K562 (cell line): ENCODE data around the gene SYT1. TPM values are rescaled to one million over a fixed set of nuclear protein-coding genes. Genes with fewer than 3 reads are reported as not detected.

ENCODE experiments used
- ATAC-seq: fragments of 200-7000 bp; cut with Tn5 transposase; 3 replicates; pipeline ENCODE4 v1.9.1; 2020; ENCODE audit warnings: moderate library complexity
- BruUV-seq: library from RNA; stranded (reverse); fragments of 400-500 nt; replicated peaks from 2 replicates; lab custom pipeline; 2021; lab: Mats Ljungman, UMichigan
- CTCF ChIA-PET: fragments of 300-600 bp; formaldehyde crosslinking; extraction: SDS; loops from one replicate; lab custom pipeline; 2021; ENCODE audit warnings: low intra/inter-chr PET ratio; lab: Yijun Ruan, JAX
- POLR2A ChIA-PET: fragments of 300-600, 350-650 bp; sonication (Branson Sonifier 250); formaldehyde crosslinking; extraction: SDS; loops from one replicate; lab custom pipeline; 2021; ENCODE audit warnings: antibody characterized with exemption, inconsistent platforms; lab: Yijun Ruan, JAX
- DNase-seq, 4 experiments: peaks; one replicate each; pipeline versions ENCODE4 v3.0.0 to v3.0.0-alpha.2; 2011 to 2018; ENCODE audit warnings: low spot score in 3 of 4, mixed read lengths in 3 of 4; ENCODE audit errors: extremely low read depth in 1 of 4
- FAIRE-seq: peaks from 2 replicates; lab custom pipeline; 2011; peaks lifted over from hg19 to GRCh38; lab: Jason Lieb, UNC
- H2AFZ ChIP-seq: 2 replicates; pipeline ENCODE4 v1.6.0; 2011; ENCODE audit warnings: low read depth, low read length, control low read depth, inconsistent platforms
- H3K27ac ChIP-seq: fragments of 200-600 bp; 3 replicates; pipeline ENCODE4 v1.8.0; 2011; ENCODE audit warnings: low read depth, mild to moderate bottlenecking, control low read depth, inconsistent platforms, low read length, moderate library complexity, mixed read lengths; ENCODE audit errors: extremely low read depth
- H3K27me3 ChIP-seq, 2 experiments: fragments of 300-600 bp in 1 of 2; 2 replicates in 1 of 2; 3 replicates in 1 of 2; pipeline versions ENCODE4 v1.6.0 to v1.8.0; 2011; ENCODE audit warnings: inconsistent platforms in 2 of 2, low read length in 2 of 2, mild to moderate bottlenecking in 1 of 2, mixed read lengths in 1 of 2, moderate library complexity in 1 of 2; ENCODE audit not compliant: control insufficient read depth in 2 of 2, insufficient read depth in 2 of 2
- H3K36me3 ChIP-seq: fragments of 300-600 bp; 3 replicates; pipeline ENCODE4 v1.8.0; 2011; ENCODE audit warnings: mild to moderate bottlenecking, low read length, inconsistent platforms; ENCODE audit not compliant: control insufficient read depth, insufficient read depth
- H3K4me1 ChIP-seq, 2 experiments: fragments of 200-600 bp in 1 of 2; replicated peaks in 1 of 2; 2 replicates in 1 of 2; 3 replicates in 1 of 2; pipeline versions ENCODE4 v1.5.1 to v1.8.0; 2011; ENCODE audit warnings: inconsistent platforms in 2 of 2, low read length in 2 of 2, mild to moderate bottlenecking in 1 of 2, mixed read lengths in 1 of 2, moderate library complexity in 1 of 2; ENCODE audit not compliant: control insufficient read depth in 2 of 2, insufficient read depth in 2 of 2
- H3K4me2 ChIP-seq: 2 replicates; pipeline ENCODE4 v1.6.1; 2011; ENCODE audit warnings: low read length, control low read depth, inconsistent platforms, mixed read lengths; ENCODE audit not compliant: insufficient read depth
- H3K4me3 ChIP-seq: fragments of 200-600 bp; sonication (generic), shearing (Covaris generic); 2 replicates; pipeline ENCODE4 v1.5.1; 2016; ENCODE audit warnings: control low read depth, inconsistent platforms
- H3K79me2 ChIP-seq: fragments of 200-600 bp; 3 replicates; pipeline ENCODE4 v1.8.0; 2011; ENCODE audit warnings: low read length, inconsistent platforms; ENCODE audit not compliant: control insufficient read depth, insufficient read depth
- H3K9ac ChIP-seq, 2 experiments: 2 replicates each; pipeline versions ENCODE4 v1.6.0 to v1.6.1; 2011; ENCODE audit warnings: low read depth in 2 of 2, low read length in 2 of 2, control low read depth in 1 of 2, inconsistent platforms in 1 of 2, mild to moderate bottlenecking in 1 of 2, mixed read lengths in 1 of 2; ENCODE audit not compliant: insufficient read depth in 1 of 2
- H3K9me1 ChIP-seq: one replicate; pipeline ENCODE4 v1.6.0; 2011; ENCODE audit warnings: inconsistent platforms, mild to moderate bottlenecking, low read length, moderate library complexity; ENCODE audit not compliant: control insufficient read depth, insufficient read depth
- H3K9me3 ChIP-seq: replicated peaks from 2 replicates; pipeline ENCODE4 v1.5.1; 2011; ENCODE audit warnings: low read depth, low read length, inconsistent platforms; ENCODE audit not compliant: control insufficient read depth, insufficient read depth
- H4K20me1 ChIP-seq: replicated peaks from 2 replicates; pipeline ENCODE4 v1.6.1; 2011; ENCODE audit warnings: low read length, inconsistent platforms, mixed read lengths; ENCODE audit not compliant: control insufficient read depth, insufficient read depth
- CBX5 ChIP-seq: IDR thresholded peaks from 2 replicates; pipeline ENCODE4 v1.6.1; 2014; ENCODE audit warnings: low read depth, borderline replicate concordance
- CC2D1A ChIP-seq: fragments of 450-650 bp; IDR thresholded peaks from 2 replicates; pipeline ENCODE4 v1.6.1; 2017; ENCODE audit warnings: mild to moderate bottlenecking
- HDAC3 ChIP-seq: fragments of 450-650 bp; IDR thresholded peaks from 2 replicates; pipeline ENCODE4 v1.6.1; 2018; ENCODE audit warnings: borderline replicate concordance, mild to moderate bottlenecking, moderate library complexity; ENCODE audit not compliant: partially characterized antibody
- PCBP1 ChIP-seq: fragments of 200-400 bp; formaldehyde crosslinking; IDR thresholded peaks from 2 replicates; pipeline ENCODE4 v1.6.1; 2018; ENCODE audit warnings: mild to moderate bottlenecking, low read depth, low read length; ENCODE audit not compliant: poor library complexity, severe bottlenecking
- SETDB1 ChIP-seq: IDR thresholded peaks from one replicate; pipeline ENCODE4 v1.6.1; 2012; ENCODE audit warnings: low read length, control low read depth, inconsistent platforms
- SMAD2 ChIP-seq: fragments of 150-350 bp; IDR thresholded peaks from 2 replicates; pipeline ENCODE4 v1.6.1; 2014; ENCODE audit warnings: low read depth, mild to moderate bottlenecking, low read length
- SNIP1 ChIP-seq: fragments of 450-650 bp; IDR thresholded peaks from 2 replicates; pipeline ENCODE4 v1.7.1; 2017; ENCODE audit warnings: low read depth, mild to moderate bottlenecking
- TEAD4 ChIP-seq, 2 experiments: sonication (generic) in 1 of 2; formaldehyde crosslinking in 1 of 2; IDR thresholded peaks; 2 replicates each; pipeline versions ENCODE4 v1.6.1 to v1.8.0; 2012 to 2022; ENCODE audit warnings: borderline replicate concordance in 1 of 2, inconsistent platforms in 1 of 2, low read length in 1 of 2, mild to moderate bottlenecking in 1 of 2, missing genetic modification reagents in 1 of 2
- ZBTB8A ChIP-seq: fragments of 450-650 bp; IDR thresholded peaks from 2 replicates; pipeline ENCODE4 v1.6.1; 2018; ENCODE audit warnings: mild to moderate bottlenecking, moderate library complexity; ENCODE audit not compliant: partially characterized antibody
- ZFX ChIP-seq: sonication (generic); formaldehyde crosslinking; IDR thresholded peaks from 2 replicates; pipeline ENCODE4 v1.8.0; 2022; ENCODE audit warnings: mild to moderate bottlenecking, missing genetic modification reagents, moderate library complexity
- ZNF184 ChIP-seq: sonication (generic); formaldehyde crosslinking; IDR thresholded peaks from 2 replicates; pipeline ENCODE4 v1.5.0; 2020; ENCODE audit warnings: missing genetic modification reagents
- WGBS: fragments of 100-300 bp; shearing (Covaris generic); methylation state at CpG from one replicate; pipeline ENCODE4 v1.1.6; 2016; ENCODE audit warnings: low coverage, mixed read lengths; ENCODE audit not compliant: insufficient coverage; ENCODE audit errors: missing lambda C conversion rate; 5-methylcytosine and 5-hydroxymethylcytosine counted together
- in situ Hi-C: fragments of 300-500 bp; cut with MboI; formaldehyde crosslinking; loops from 4 replicates; pipeline ENCODE4 v1.15.0; 2018; ENCODE audit warnings: inconsistent platforms, mixed read lengths
- intact Hi-C: fragments of 100-400 bp; cut with micrococcal nuclease; formaldehyde crosslinking; loops from 2 replicates; pipeline ENCODE4 v1.14.2; 2022
- polyA plus RNA-seq, 8 experiments: library from polyadenylated mRNA; depleted of rRNA in 4 of 8; stranded (reverse) in 5 of 8; unstranded in 3 of 8; fragments of >200 nt; fragmentation: Nextera tagmentation in 2 of 8; fragmentation: Illumina TruSeq in 1 of 8; extraction: Ambion mirVana in 2 of 8; extraction: Trizol in 1 of 8; gene quantifications; 2 replicates each; pipeline versions ENCODE4 v1.2.1 to v1.2.3, GENCODE V29; 2011 to 2014; ENCODE audit warnings: inconsistent platforms in 1 of 8, missing spikeins in 1 of 8
- total RNA-seq, 7 experiments: library from RNA; depleted of rRNA in 6 of 7; stranded (reverse); fragments of >200 nt in 6 of 7; fragmentation: Illumina TruSeq in 2 of 7; extraction: Trizol in 2 of 7; gene quantifications; 2 replicates each; pipeline versions ENCODE4 v1.2.1 to v1.2.3, GENCODE V29; 2011 to 2021; ENCODE audit warnings: low replicate concordance in 1 of 7
- TF ChIP-seq, protein P1 (sequence below), 2 experiments: fragments of 150-350 bp in 1 of 2; IDR thresholded peaks; 2 replicates each; pipeline ENCODE4 v1.6.1; 2012 to 2016; ENCODE audit warnings: low read depth in 2 of 2, low read length in 2 of 2, mild to moderate bottlenecking in 1 of 2, moderate library complexity in 1 of 2
- TF ChIP-seq, protein P2 (sequence below), 2 experiments: IDR thresholded peaks; 2 replicates each; pipeline ENCODE4 v1.6.1; 2011; ENCODE audit warnings: borderline replicate concordance in 1 of 2, control low read depth in 1 of 2, low read depth in 1 of 2, low read length in 1 of 2, mild to moderate bottlenecking in 1 of 2, mixed read lengths in 1 of 2, moderate library complexity in 1 of 2; ENCODE audit not compliant: insufficient read depth in 1 of 2, insufficient read length in 1 of 2, poor library complexity in 1 of 2, severe bottlenecking in 1 of 2; ENCODE audit errors: extremely low read depth in 1 of 2
- TF ChIP-seq, protein P3 (sequence below): fragments of 250-450 bp; sonication (Bioruptor Pico); IDR thresholded peaks from 2 replicates; pipeline ENCODE4 v1.4.0; 2020; ENCODE audit warnings: mild to moderate bottlenecking, moderate library complexity

The SYT1 gene
- total and polyA plus RNA-seq, 9 of the 15 experiments (the other 6 are each of a cell fraction or from before 2014, with no cell fraction given), result 0.03 to 0.13 (median 0.07) TPM; not detected in 4

DNA sequence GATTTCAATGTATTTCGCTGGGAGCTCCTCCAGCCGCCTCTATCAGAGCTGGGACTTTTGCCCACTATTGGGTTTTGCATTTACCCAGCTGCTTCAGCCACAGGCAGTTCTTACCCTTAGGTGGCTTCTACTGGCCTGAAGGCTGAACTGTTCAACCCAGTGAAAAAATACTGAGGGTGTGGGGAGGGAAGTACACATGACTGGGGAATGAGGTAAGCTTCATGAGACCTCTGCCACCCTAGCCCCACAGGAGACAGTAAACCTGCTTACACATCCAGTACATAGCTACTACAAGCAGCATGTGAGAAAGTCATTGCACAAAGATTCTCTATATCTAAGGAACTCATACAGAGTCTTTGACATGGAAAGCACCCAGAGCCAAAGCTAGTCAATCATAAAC is 411.1 kb downstream of the SYT1 start:
- Histone ChIP-seq H3K36me3 (no peaks in the 10 kb centered on the region), H3K9me3 (no peaks in the 10 kb centered on the region), H3K27me3 (no peaks in the 10 kb centered on the region), H2AFZ (no peak overlapping the region), H3K79me2 (no peaks in the 10 kb centered on the region), H3K27ac (no peak overlapping the region), H3K9ac (no peak overlapping the region), H3K4me3 (no peak overlapping the region), H3K4me2 (no peak overlapping the region), H4K20me1 (no peaks in the 10 kb centered on the region), H3K4me1 (no peaks in the 10 kb centered on the region), H3K9me1 (no peaks in the 10 kb centered on the region)
- DNase-seq (no peak), ATAC-seq (no peak), FAIRE-seq (no peak)
- no TSS peak for BruUV-seq
- intact Hi-C loops (no loop called here), in situ Hi-C loops (no loop called here)
- ChIA-PET POLR2A (no interaction called here), CTCF (no interaction called here)
- 0% methylated on average over 2 of the region's 2 CpGs for WGBS
- TF ChIP-seq SMAD2 (no peak), CBX5 (no peak), HDAC3 (no peak), PCBP1 (no peak), ZFX (CRISPR knock-in tag) (no peak), CC2D1A (no peak), ZBTB8A (no peak), SETDB1 (no peak), TEAD4 (IDR thresholded peaks at IDR 0.05; ENCODE audit: low read length) (no peak), TEAD4 (CRISPR knock-in tag; IDR thresholded peaks at IDR 0.05; ENCODE audit: borderline replicate concordance) (no peak), ZNF184 (CRISPR knock-in tag) (no peak), SNIP1 (no peak)
- TF ChIP-seq, protein P1, sequence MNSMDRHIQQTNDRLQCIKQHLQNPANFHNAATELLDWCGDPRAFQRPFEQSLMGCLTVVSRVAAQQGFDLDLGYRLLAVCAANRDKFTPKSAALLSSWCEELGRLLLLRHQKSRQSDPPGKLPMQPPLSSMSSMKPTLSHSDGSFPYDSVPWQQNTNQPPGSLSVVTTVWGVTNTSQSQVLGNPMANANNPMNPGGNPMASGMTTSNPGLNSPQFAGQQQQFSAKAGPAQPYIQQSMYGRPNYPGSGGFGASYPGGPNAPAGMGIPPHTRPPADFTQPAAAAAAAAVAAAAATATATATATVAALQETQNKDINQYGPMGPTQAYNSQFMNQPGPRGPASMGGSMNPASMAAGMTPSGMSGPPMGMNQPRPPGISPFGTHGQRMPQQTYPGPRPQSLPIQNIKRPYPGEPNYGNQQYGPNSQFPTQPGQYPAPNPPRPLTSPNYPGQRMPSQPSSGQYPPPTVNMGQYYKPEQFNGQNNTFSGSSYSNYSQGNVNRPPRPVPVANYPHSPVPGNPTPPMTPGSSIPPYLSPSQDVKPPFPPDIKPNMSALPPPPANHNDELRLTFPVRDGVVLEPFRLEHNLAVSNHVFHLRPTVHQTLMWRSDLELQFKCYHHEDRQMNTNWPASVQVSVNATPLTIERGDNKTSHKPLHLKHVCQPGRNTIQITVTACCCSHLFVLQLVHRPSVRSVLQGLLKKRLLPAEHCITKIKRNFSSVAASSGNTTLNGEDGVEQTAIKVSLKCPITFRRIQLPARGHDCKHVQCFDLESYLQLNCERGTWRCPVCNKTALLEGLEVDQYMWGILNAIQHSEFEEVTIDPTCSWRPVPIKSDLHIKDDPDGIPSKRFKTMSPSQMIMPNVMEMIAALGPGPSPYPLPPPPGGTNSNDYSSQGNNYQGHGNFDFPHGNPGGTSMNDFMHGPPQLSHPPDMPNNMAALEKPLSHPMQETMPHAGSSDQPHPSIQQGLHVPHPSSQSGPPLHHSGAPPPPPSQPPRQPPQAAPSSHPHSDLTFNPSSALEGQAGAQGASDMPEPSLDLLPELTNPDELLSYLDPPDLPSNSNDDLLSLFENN (IDR thresholded peaks at IDR 0.05; ENCODE audit: low read depth in 2 of 2, low read length in 2 of 2), result no peak
- TF ChIP-seq, protein P2, sequence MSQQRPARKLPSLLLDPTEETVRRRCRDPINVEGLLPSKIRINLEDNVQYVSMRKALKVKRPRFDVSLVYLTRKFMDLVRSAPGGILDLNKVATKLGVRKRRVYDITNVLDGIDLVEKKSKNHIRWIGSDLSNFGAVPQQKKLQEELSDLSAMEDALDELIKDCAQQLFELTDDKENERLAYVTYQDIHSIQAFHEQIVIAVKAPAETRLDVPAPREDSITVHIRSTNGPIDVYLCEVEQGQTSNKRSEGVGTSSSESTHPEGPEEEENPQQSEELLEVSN (IDR thresholded peaks at IDR 0.05; ENCODE audit: borderline replicate concordance in 1 of 2, extremely low read depth in 1 of 2, insufficient read depth in 1 of 2, insufficient read length in 1 of 2, low read depth in 1 of 2, low read length in 1 of 2, poor library complexity in 1 of 2, severe bottlenecking in 1 of 2), result no peak
- TF ChIP-seq, protein P3, sequence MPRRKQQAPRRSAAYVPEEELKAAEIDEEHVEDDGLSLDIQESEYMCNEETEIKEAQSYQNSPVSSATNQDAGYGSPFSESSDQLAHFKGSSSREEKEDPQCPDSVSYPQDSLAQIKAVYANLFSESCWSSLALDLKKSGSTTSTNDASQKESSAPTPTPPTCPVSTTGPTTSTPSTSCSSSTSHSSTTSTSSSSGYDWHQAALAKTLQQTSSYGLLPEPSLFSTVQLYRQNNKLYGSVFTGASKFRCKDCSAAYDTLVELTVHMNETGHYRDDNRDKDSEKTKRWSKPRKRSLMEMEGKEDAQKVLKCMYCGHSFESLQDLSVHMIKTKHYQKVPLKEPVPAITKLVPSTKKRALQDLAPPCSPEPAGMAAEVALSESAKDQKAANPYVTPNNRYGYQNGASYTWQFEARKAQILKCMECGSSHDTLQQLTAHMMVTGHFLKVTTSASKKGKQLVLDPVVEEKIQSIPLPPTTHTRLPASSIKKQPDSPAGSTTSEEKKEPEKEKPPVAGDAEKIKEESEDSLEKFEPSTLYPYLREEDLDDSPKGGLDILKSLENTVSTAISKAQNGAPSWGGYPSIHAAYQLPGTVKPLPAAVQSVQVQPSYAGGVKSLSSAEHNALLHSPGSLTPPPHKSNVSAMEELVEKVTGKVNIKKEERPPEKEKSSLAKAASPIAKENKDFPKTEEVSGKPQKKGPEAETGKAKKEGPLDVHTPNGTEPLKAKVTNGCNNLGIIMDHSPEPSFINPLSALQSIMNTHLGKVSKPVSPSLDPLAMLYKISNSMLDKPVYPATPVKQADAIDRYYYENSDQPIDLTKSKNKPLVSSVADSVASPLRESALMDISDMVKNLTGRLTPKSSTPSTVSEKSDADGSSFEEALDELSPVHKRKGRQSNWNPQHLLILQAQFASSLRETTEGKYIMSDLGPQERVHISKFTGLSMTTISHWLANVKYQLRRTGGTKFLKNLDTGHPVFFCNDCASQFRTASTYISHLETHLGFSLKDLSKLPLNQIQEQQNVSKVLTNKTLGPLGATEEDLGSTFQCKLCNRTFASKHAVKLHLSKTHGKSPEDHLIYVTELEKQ (CRISPR knock-in tag), result no peak
